ENCODE measurements around the gene SGSH.
"Not testable (repeated sequence)": the region's sequence is repeated elsewhere in the genome, so short reads cannot be mapped to it uniquely, and the experiment has no call there.

The SGSH gene

DNA sequence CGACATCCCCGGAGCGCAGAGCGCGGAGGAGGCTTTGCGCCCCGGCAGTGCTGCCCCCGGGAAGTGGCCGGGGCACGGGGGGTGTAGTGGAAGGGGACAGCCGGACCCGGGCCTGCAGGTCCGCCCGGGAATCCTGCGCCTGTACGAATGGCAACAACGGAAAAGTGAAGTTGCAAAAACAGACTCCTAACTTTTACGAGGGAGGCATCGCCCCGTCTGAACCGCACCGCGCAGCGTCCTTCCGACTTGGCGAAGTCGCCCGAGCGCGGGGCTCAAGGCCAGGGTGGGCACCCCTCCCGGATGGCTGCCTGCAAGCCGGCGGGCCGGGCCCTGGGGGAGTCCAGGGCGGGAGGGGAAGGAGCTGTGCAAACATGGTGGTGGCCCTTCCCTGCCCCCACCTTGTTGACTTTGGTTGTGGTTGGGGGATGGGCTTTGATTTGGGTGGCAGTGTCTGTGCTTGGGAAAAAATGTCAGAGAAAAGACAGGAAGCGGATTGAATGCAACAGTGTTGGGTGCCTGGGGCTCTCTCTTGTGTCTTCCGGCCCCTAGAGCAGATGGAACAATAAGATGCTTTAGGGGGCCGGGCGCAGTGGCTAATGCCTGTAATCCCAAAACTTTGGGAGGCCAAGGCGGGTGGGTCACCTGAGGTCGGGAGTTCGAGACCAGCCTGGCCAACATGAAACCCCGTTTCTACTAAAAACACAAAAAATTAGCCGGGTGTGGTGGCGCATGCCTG, 41.2 kb upstream of the SGSH start:
- Histone ChIP-seq H3K36me3 (ENCODE audit: control insufficient read depth, insufficient read depth, low read length) (peaks cover 15% of the 10 kb centered on the region), H3K4me1 (ENCODE audit: control insufficient read depth, insufficient read depth, low read length) (peaks cover 6% of the 10 kb centered on the region), H3K4me3 (ENCODE audit: low read depth, low read length) (peak overlapping the region; percentile 71), H3K9ac (ENCODE audit: low read depth, low read length) (peak overlapping the region; percentile 81), H3K27me3 (ENCODE audit: control insufficient read depth, insufficient read depth, low read length) (no peaks in the 10 kb centered on the region), H3K9me3 (ENCODE audit: control insufficient read depth, insufficient read depth, low read length) (no peaks in the 10 kb centered on the region)

- H3K27me3 ChIP-seq (ENCODE audit: control insufficient read depth, insufficient read depth, low read length): no peaks in the 10 kb centered on the region
Observed at GRCh38 chr17:80260791-80261158, 40.6 kb upstream of the SGSH start, which contains the start of gene RNF213. TSS of gene RNF213 (plus strand) at chr17:80260852. CDS start at chr17:80263682, 2,830 bp downstream.

GRCh38 chr17:80260069-80260535, 40.0 kb upstream of the SGSH start:
- H3K4me3 ChIP-seq (ENCODE audit: low read depth, low read length): peak overlapping the region; percentile 48
- no peaks in the 10 kb centered on the region for H3K9me3 ChIP-seq (ENCODE audit: control insufficient read depth, insufficient read depth, low read length)
- H3K27me3 ChIP-seq (ENCODE audit: control insufficient read depth, insufficient read depth, low read length): no peaks in the 10 kb centered on the region
- peak overlapping the region; percentile 24 for H3K9ac ChIP-seq (ENCODE audit: low read depth, low read length)
- peaks cover 6% of the 10 kb centered on the region for H3K4me1 ChIP-seq (ENCODE audit: control insufficient read depth, insufficient read depth, low read length)
- peaks cover 12% of the 10 kb centered on the region for H3K36me3 ChIP-seq (ENCODE audit: control insufficient read depth, insufficient read depth, low read length)

More at GRCh38 chr17:80260791-80261158, 40.6 kb upstream of the SGSH start, which contains the start of gene RNF213:
- Histone ChIP-seq H3K4me3 (ENCODE audit: low read depth, low read length) (peak within 1 kb of the TSS; percentile 71), H3K9ac (ENCODE audit: low read depth, low read length) (peak within 1 kb of the TSS; percentile 81), H3K36me3 (ENCODE audit: control insufficient read depth, insufficient read depth, low read length) (peaks cover 14% of the 10 kb centered on the region), H3K9me3 (ENCODE audit: control insufficient read depth, insufficient read depth, low read length) (no peaks in the 10 kb centered on the region), H3K4me1 (ENCODE audit: control insufficient read depth, insufficient read depth, low read length) (peaks cover 6% of the 10 kb centered on the region)

DNA sequence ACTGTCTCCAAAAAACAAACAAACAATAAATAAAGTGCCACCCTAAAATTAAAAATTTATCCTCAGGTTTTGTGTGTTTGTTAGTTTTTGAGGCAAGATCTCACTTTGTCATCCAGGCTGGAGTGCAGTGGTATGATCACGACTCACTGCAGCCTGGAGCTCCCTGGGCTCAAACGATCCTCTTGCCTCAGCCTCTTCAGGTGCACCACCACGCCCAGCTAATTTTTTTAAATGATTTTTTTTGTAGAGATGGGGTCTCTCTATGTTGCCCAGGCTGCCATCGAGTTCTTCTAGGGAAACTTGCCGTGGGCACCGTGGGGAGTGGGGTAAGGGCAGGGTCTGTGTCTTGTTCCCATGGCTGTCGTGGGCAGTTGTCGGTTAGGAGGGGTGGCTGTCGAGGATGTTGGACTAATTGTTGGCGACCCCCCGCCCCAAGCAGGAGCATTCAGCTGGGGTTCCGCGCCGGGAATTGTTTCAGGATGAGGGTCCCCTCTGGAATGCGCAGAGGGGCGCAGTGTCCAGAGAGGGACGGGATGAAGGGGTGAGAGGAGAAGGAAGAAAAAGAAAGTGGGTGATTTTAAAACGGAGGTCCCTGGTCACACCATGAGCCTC, 39.4 kb upstream of the SGSH start:
- Histone ChIP-seq H3K27me3 (ENCODE audit: control insufficient read depth, insufficient read depth, low read length) (no peaks in the 10 kb centered on the region), H3K4me1 (ENCODE audit: control insufficient read depth, insufficient read depth, low read length) (peaks cover 6% of the 10 kb centered on the region), H3K36me3 (ENCODE audit: control insufficient read depth, insufficient read depth, low read length) (peaks cover 9% of the 10 kb centered on the region), H3K9me3 (ENCODE audit: control insufficient read depth, insufficient read depth, low read length) (no peaks in the 10 kb centered on the region), H3K4me3 (ENCODE audit: low read depth, low read length) (peak overlapping the region; percentile 48), H3K9ac (ENCODE audit: low read depth, low read length) (peak overlapping the region; percentile 24)

- H3K9me3 ChIP-seq (ENCODE audit: control insufficient read depth, insufficient read depth, low read length); H3K36me3 ChIP-seq (ENCODE audit: control insufficient read depth, insufficient read depth, low read length); H3K4me3 ChIP-seq (ENCODE audit: low read depth, low read length); H3K9ac ChIP-seq (ENCODE audit: low read depth, low read length); H3K27me3 ChIP-seq (ENCODE audit: control insufficient read depth, insufficient read depth, low read length); H3K4me1 ChIP-seq (ENCODE audit: control insufficient read depth, insufficient read depth, low read length): not testable (repeated sequence)
Observed at GRCh38 chr17:80258296-80258695, 38.2 kb upstream of the SGSH start.

DNA sequence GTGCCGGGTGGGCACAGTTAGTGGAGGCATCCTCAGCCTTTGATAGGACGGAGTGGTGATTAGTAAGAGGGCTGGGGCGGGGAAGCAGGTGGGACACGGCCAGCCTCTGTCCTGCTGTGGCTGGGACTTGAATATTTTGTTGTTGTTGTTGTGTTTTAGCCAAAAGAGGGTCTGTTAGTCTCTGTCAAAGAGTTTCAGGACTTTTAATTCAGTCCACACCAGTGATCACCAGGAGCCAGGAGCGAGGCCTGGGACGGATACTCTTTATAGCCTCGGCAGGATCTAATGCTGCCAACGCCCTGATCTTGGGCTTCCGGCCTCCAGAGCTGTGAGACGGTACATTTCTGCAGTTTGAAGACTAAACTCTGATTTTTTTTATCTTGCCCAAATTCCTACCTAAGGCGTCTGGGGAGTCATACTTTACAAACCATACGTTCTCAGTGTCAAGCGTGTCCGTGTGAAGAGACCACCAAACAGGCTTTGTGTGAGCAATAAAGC, 37.6 kb upstream of the SGSH start:
- no peaks in the 10 kb centered on the region for H3K27me3 ChIP-seq (ENCODE audit: control insufficient read depth, insufficient read depth, low read length)
- no peak overlapping the region for H3K4me3 ChIP-seq (ENCODE audit: low read depth, low read length)
- no peak overlapping the region for H3K9ac ChIP-seq (ENCODE audit: low read depth, low read length)
- H3K36me3 ChIP-seq (ENCODE audit: control insufficient read depth, insufficient read depth, low read length): no peaks in the 10 kb centered on the region
- no peaks in the 10 kb centered on the region for H3K9me3 ChIP-seq (ENCODE audit: control insufficient read depth, insufficient read depth, low read length)
- H3K4me1 ChIP-seq (ENCODE audit: control insufficient read depth, insufficient read depth, low read length): peaks cover 6% of the 10 kb centered on the region

DNA sequence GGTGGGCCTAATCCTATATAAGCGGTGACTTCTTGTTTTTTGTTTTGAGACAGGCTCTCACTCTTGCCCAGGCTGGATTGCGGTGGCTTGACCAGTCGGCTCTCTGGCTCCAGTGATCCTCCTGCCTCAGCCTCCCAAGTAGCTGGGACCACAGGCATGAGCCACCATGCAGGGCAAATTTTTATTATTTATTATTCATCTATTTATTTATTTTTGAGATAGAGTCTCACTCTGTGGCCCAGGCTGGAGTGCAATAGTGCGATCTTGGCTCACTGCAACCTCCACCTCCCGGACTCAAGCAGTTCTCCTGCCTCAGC, 35.9 kb upstream of the SGSH start:
- no peak overlapping the region for H3K4me3 ChIP-seq (ENCODE audit: low read depth, low read length)
- peaks cover 3% of the 10 kb centered on the region for H3K4me1 ChIP-seq (ENCODE audit: control insufficient read depth, insufficient read depth, low read length)

DNA sequence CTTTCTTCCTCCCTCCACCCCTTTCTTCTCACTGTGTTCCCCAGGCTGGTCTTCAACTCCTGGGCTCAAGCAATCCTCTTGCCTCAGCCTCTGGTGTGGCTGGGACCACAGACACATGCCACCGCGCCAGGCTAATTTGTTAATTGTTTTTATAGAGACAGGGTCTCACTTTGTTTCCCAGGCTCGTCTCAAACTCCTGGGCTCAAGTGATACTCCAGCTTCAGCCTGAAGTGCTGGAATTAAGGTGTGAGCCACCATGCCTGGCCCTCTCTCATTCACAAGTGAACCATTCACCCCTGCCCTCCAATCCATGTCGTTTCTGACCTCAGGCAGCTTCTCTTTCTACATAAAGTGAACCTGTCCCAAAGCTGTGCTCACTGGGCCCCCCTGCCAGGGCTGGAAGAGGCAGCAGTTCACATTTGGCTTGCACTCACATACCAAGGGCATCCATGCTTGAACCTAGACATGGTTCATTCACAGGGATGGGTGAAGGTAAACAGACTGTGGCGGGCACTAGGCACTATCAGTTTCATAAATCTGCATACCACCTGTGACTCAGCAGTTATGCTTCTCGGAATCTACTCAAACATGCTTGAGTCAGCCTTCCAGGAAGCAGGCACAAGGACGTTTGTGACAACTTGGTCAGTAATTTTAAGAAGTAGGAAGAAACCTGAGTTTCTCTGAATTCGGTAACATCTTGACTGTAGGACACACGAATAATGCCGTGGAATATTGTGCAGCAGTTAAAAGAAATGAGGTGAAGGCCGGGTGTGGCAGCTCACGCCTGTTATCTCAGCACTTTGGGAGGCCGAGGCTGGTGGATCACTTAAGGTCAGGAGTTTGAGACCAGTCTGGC, 34.5 kb upstream of the SGSH start:
- Histone ChIP-seq H3K9ac (ENCODE audit: low read depth, low read length) (no peak overlapping the region), H3K9me3 (ENCODE audit: control insufficient read depth, insufficient read depth, low read length) (no peaks in the 10 kb centered on the region), H3K27me3 (ENCODE audit: control insufficient read depth, insufficient read depth, low read length) (no peaks in the 10 kb centered on the region), H3K36me3 (ENCODE audit: control insufficient read depth, insufficient read depth, low read length) (no peaks in the 10 kb centered on the region), H3K4me1 (ENCODE audit: control insufficient read depth, insufficient read depth, low read length) (peaks cover 3% of the 10 kb centered on the region), H3K4me3 (ENCODE audit: low read depth, low read length) (no peak overlapping the region)

More for the DNA sequence above, 35.9 kb upstream of the SGSH start:
- no peaks in the 10 kb centered on the region for H3K9me3 ChIP-seq (ENCODE audit: control insufficient read depth, insufficient read depth, low read length)
- no peaks in the 10 kb centered on the region for H3K36me3 ChIP-seq (ENCODE audit: control insufficient read depth, insufficient read depth, low read length)
- H3K27me3 ChIP-seq (ENCODE audit: control insufficient read depth, insufficient read depth, low read length): no peaks in the 10 kb centered on the region
- H3K9ac ChIP-seq (ENCODE audit: low read depth, low read length): no peak overlapping the region

DNA sequence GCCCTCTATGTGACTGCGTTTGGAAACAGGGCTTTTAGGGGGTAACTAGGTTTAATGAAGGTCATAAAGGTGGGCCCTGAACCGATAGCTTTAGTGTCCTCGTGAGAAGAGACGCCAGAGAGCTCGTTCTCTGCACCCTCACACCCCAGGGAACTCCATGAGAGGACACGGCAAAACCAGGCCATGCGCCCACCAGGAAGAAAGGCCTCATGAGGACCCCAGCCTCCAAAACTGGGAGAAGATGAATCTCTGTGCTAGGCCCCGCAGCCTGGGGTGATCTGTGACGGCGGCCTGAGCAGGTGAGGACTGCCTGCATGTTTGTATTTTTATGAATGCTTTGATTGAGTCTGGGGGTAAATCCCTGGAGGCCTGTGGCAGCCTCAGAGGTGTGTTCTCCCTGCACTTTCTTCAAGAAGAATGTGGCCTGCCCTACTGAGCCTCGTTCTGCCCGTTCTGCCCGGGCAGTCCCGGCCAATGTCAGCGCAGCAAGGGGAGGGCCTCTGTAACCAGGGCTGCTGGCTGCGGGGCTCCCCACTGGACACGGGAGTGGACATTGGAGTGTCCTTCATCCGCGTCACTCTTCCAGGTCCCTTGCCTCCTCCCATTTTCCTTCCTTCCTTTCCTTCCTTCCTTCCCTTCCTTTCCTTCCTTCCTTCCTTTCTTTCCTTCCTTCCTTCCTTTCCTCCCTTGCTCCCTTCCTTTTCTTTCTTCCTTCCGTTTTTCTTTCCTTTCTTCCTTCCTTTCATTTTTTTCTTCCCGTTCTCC, 33.7 kb upstream of the SGSH start:
- H3K9ac ChIP-seq (ENCODE audit: low read depth, low read length): no peak overlapping the region
- H3K4me1 ChIP-seq (ENCODE audit: control insufficient read depth, insufficient read depth, low read length): peaks cover 3% of the 10 kb centered on the region
- H3K9me3 ChIP-seq (ENCODE audit: control insufficient read depth, insufficient read depth, low read length): no peaks in the 10 kb centered on the region
- H3K4me3 ChIP-seq (ENCODE audit: low read depth, low read length): no peak overlapping the region
- H3K27me3 ChIP-seq (ENCODE audit: control insufficient read depth, insufficient read depth, low read length): no peaks in the 10 kb centered on the region
- peaks cover 5% of the 10 kb centered on the region for H3K36me3 ChIP-seq (ENCODE audit: control insufficient read depth, insufficient read depth, low read length)

- Histone ChIP-seq H3K27me3 (ENCODE audit: control insufficient read depth, insufficient read depth, low read length) (no peaks in the 10 kb centered on the region), H3K36me3 (ENCODE audit: control insufficient read depth, insufficient read depth, low read length) (peaks cover 8% of the 10 kb centered on the region), H3K9me3 (ENCODE audit: control insufficient read depth, insufficient read depth, low read length) (no peaks in the 10 kb centered on the region), H3K9ac (ENCODE audit: low read depth, low read length) (no peak overlapping the region), H3K4me3 (ENCODE audit: low read depth, low read length) (no peak overlapping the region), H3K4me1 (ENCODE audit: control insufficient read depth, insufficient read depth, low read length) (peaks cover 3% of the 10 kb centered on the region)
Observed at GRCh38 chr17:80252871-80253270, 32.7 kb upstream of the SGSH start.

DNA sequence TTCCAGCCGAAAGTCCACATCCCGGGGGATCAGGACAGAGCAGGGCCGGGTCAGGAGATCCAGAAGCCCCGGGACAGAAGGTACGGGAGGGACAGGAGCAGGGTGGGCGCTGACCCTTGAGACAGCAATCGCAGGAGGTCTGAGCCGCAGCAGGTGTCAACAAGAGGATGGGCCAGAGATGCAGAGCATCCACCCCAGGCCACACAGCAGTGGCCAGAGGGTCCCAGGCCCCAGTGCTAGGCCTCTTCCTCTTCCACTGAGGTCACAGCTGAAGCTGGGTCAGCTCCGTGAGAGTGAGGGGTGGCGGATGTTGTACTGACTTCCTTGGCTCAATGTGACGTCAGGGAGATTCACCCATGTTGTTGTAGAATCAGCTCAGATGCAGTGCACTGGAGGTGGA, 31.8 kb upstream of the SGSH start:
- Histone ChIP-seq H3K4me1 (ENCODE audit: control insufficient read depth, insufficient read depth, low read length) (no peaks in the 10 kb centered on the region), H3K27me3 (ENCODE audit: control insufficient read depth, insufficient read depth, low read length) (no peaks in the 10 kb centered on the region), H3K9ac (ENCODE audit: low read depth, low read length) (no peak overlapping the region), H3K9me3 (ENCODE audit: control insufficient read depth, insufficient read depth, low read length) (no peaks in the 10 kb centered on the region), H3K36me3 (ENCODE audit: control insufficient read depth, insufficient read depth, low read length) (peaks cover 10% of the 10 kb centered on the region), H3K4me3 (ENCODE audit: low read depth, low read length) (no peak overlapping the region)

Measured in iPS-15b (cell line).